ENCODE data around the gene GPM6B.

Gene GPM6B

DNA sequence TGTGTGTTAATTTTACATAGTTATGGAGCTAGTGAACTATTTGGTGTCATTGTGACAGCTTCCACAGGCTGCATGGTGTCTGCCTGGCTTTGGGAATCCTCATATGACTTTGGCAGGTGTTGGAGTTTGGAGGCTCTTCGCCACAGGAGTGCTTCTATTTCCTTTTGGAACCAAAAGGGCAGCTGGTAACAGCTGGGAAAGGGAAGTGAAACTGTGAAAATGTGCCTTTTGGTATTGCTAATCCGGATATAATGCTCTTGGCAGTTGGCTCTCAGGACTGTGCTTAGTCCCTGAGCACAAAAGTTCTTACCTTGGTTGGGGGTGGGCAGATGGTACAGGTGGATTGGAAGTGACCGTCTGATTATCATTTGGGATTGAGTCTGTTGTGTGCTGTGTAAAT, 64.2 kb downstream of the GPM6B start:
- Histone ChIP-seq H3K27ac (ENCODE audit: low read length) (no peak overlapping the region), H3K4me3 (ENCODE audit: low read length in 2 of 2) (no peak overlapping the region), H3K9ac (ENCODE audit: low read length in 2 of 2) (no peak overlapping the region), H3K36me3 (ENCODE audit: control insufficient read depth in 2 of 2, insufficient read depth in 2 of 2, low read length in 2 of 2) (peaks cover 4 to 17% of the 10 kb centered on the region in 2 donors), H3K27me3 (ENCODE audit: control insufficient read depth in 1 of 2, insufficient read depth in 2 of 2, low read length in 2 of 2) (peaks cover 0 to 2% of the 10 kb centered on the region in 2 donors), H3K9me3 (ENCODE audit: control insufficient read depth in 2 of 2, low read length in 2 of 2) (no peaks in the 10 kb centered on the region), H3K4me1 (ENCODE audit: control insufficient read depth, insufficient read depth, low read length) (no peaks in the 10 kb centered on the region)

GRCh38 chrX:13752141-13752540, 64.8 kb downstream of the GPM6B start:
- H3K36me3 ChIP-seq (ENCODE audit: control insufficient read depth in 2 of 2, insufficient read depth in 2 of 2, low read length in 2 of 2) = peaks cover 2 to 13% of the 10 kb centered on the region in 2 donors
- no peaks in the 10 kb centered on the region for H3K9me3 ChIP-seq (ENCODE audit: control insufficient read depth in 2 of 2, low read length in 2 of 2)
- H3K27ac ChIP-seq (ENCODE audit: low read length) = no peak overlapping the region
- H3K4me1 ChIP-seq (ENCODE audit: control insufficient read depth, insufficient read depth, low read length) = no peaks in the 10 kb centered on the region
- no peak overlapping the region for H3K4me3 ChIP-seq (ENCODE audit: low read length in 2 of 2)
- no peaks in the 10 kb centered on the region for H3K27me3 ChIP-seq (ENCODE audit: control insufficient read depth in 1 of 2, insufficient read depth in 2 of 2, low read length in 2 of 2)
- no peak overlapping the region for H3K9ac ChIP-seq (ENCODE audit: low read length in 2 of 2)

DNA sequence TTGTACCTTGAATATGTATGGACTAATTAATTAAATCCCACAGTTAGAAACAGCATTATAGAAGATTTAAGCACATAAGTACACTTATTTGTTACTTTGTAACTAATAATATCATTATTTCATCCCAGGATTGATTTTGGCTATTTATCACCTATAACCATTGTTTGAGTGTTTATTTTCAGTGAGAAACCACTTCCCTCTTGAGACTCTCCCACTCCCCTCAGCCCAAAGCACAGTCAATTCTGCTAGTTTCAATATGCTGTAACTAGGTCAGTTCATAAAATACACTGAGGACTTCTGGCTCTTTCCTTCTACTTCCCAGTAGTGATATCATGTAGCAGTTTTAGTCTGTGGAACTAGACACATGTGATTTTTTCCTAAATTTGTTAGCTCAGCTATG, 66.1 kb downstream of the GPM6B start:
- Histone ChIP-seq H3K36me3 (ENCODE audit: control insufficient read depth in 2 of 2, insufficient read depth in 2 of 2, low read length in 2 of 2) (peaks cover 5 to 13% of the 10 kb centered on the region in 2 donors), H3K27ac (ENCODE audit: low read length) (no peak overlapping the region), H3K9me3 (ENCODE audit: control insufficient read depth in 2 of 2, low read length in 2 of 2) (no peaks in the 10 kb centered on the region), H3K27me3 (ENCODE audit: control insufficient read depth in 1 of 2, insufficient read depth in 2 of 2, low read length in 2 of 2) (no peaks in the 10 kb centered on the region), H3K4me1 (ENCODE audit: control insufficient read depth, insufficient read depth, low read length) (no peaks in the 10 kb centered on the region), H3K4me3 (ENCODE audit: low read length in 2 of 2) (no peak overlapping the region), H3K9ac (ENCODE audit: low read length in 2 of 2) (no peak overlapping the region)

GRCh38 chrX:13750204-13750603, 66.7 kb downstream of the GPM6B start:
- Histone ChIP-seq H3K36me3 (ENCODE audit: control insufficient read depth in 2 of 2, insufficient read depth in 2 of 2, low read length in 2 of 2) (peaks cover 5 to 9% of the 10 kb centered on the region in 2 donors), H3K9ac (ENCODE audit: low read length in 2 of 2) (no peak overlapping the region)

DNA sequence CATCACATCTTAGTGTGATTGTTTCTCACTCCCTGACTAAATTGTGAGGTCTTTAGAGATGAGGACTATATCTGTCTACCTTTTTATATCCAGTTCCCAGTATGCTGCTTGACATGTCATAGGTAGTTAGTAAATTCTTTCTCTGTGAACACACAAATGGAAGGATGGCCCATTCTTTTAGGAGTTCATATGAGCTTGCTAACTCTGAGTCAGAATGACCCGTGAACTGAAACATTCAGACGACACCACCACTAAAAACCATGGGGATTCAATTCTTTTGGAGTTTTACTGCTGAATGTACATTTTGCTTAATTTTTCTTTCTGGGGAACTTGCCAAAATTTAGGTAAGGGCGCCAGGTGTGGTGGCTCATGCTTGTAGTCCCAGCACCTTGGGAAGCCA, 68.4 kb downstream of the GPM6B start:
- peaks cover 5 to 15% of the 10 kb centered on the region in 2 donors for H3K36me3 ChIP-seq (ENCODE audit: control insufficient read depth in 2 of 2, insufficient read depth in 2 of 2, low read length in 2 of 2)
- no peak overlapping the region for H3K4me3 ChIP-seq (ENCODE audit: low read length in 2 of 2)
- no peaks in the 10 kb centered on the region for H3K9me3 ChIP-seq (ENCODE audit: control insufficient read depth in 2 of 2, low read length in 2 of 2)
- H3K4me1 ChIP-seq (ENCODE audit: control insufficient read depth, insufficient read depth, low read length) = no peaks in the 10 kb centered on the region
- H3K9ac ChIP-seq (ENCODE audit: low read length in 2 of 2) = no peak overlapping the region
- no peaks in the 10 kb centered on the region for H3K27me3 ChIP-seq (ENCODE audit: control insufficient read depth in 1 of 2, insufficient read depth in 2 of 2, low read length in 2 of 2)
- H3K27ac ChIP-seq (ENCODE audit: low read length) = no peak overlapping the region

More at GRCh38 chrX:13750204-13750603, 66.7 kb downstream of the GPM6B start:
- H3K27me3 ChIP-seq (ENCODE audit: control insufficient read depth in 1 of 2, insufficient read depth in 2 of 2, low read length in 2 of 2) = no peaks in the 10 kb centered on the region
- no peaks in the 10 kb centered on the region for H3K9me3 ChIP-seq (ENCODE audit: control insufficient read depth in 2 of 2, low read length in 2 of 2)
- no peak overlapping the region for H3K27ac ChIP-seq (ENCODE audit: low read length)
- H3K4me3 ChIP-seq (ENCODE audit: low read length in 2 of 2) = no peak overlapping the region
- no peaks in the 10 kb centered on the region for H3K4me1 ChIP-seq (ENCODE audit: control insufficient read depth, insufficient read depth, low read length)

- H3K36me3 ChIP-seq (ENCODE audit: control insufficient read depth in 2 of 2, insufficient read depth in 2 of 2, low read length in 2 of 2) = peaks cover 5 to 12% of the 10 kb centered on the region in 2 donors
- no peak overlapping the region for H3K27ac ChIP-seq (ENCODE audit: low read length)
- H3K4me1 ChIP-seq (ENCODE audit: control insufficient read depth, insufficient read depth, low read length) = no peaks in the 10 kb centered on the region
- no peak overlapping the region for H3K4me3 ChIP-seq (ENCODE audit: low read length in 2 of 2)
- H3K9ac ChIP-seq (ENCODE audit: low read length in 2 of 2) = no peak overlapping the region
- no peaks in the 10 kb centered on the region for H3K9me3 ChIP-seq (ENCODE audit: control insufficient read depth in 2 of 2, low read length in 2 of 2)
- H3K27me3 ChIP-seq (ENCODE audit: control insufficient read depth in 1 of 2, insufficient read depth in 2 of 2, low read length in 2 of 2) = no peaks in the 10 kb centered on the region
Measured at GRCh38 chrX:13747836-13748235, 69.1 kb downstream of the GPM6B start.

- peaks cover 3 to 10% of the 10 kb centered on the region in 2 donors for H3K36me3 ChIP-seq (ENCODE audit: control insufficient read depth in 2 of 2, insufficient read depth in 2 of 2, low read length in 2 of 2)
- no peak overlapping the region for H3K4me3 ChIP-seq (ENCODE audit: low read length in 2 of 2)
- H3K9ac ChIP-seq (ENCODE audit: low read length in 2 of 2) = no peak overlapping the region
- no peaks in the 10 kb centered on the region for H3K9me3 ChIP-seq (ENCODE audit: control insufficient read depth in 2 of 2, low read length in 2 of 2)
- no peaks in the 10 kb centered on the region for H3K4me1 ChIP-seq (ENCODE audit: control insufficient read depth, insufficient read depth, low read length)
- no peak overlapping the region for H3K27ac ChIP-seq (ENCODE audit: low read length)
- no peaks in the 10 kb centered on the region for H3K27me3 ChIP-seq (ENCODE audit: control insufficient read depth in 1 of 2, insufficient read depth in 2 of 2, low read length in 2 of 2)
Measured at GRCh38 chrX:13742397-13743176, 74.3 kb downstream of the GPM6B start.

DNA sequence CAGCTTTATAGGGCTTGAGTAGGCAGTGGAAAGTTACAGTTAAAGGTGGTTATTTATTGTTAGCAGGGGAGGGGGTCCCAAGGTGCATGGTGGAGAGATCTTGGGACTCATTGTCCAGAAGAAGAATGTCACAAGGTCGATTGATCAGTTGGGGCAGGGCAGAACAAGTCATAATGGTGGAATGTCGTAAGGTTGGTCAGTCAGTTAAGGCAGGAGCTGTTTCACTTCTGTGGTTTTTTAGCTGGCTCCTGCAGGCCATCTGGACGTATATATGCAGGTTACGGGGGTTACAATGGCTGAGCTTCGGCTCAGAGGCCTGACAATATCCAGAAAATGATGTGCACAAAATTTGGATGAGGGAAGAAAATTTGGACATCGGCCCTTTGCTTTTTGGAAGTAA, 75.2 kb downstream of the GPM6B start:
- Histone ChIP-seq H3K27me3 (ENCODE audit: control insufficient read depth in 1 of 2, insufficient read depth in 2 of 2, low read length in 2 of 2) (no peaks in the 10 kb centered on the region), H3K4me3 (ENCODE audit: low read length in 2 of 2) (no peak overlapping the region), H3K9ac (ENCODE audit: low read length in 2 of 2) (no peak overlapping the region), H3K36me3 (ENCODE audit: control insufficient read depth in 2 of 2, insufficient read depth in 2 of 2, low read length in 2 of 2) (peaks cover 0 to 6% of the 10 kb centered on the region in 2 donors), H3K27ac (ENCODE audit: low read length) (no peak overlapping the region), H3K9me3 (ENCODE audit: control insufficient read depth in 2 of 2, low read length in 2 of 2) (no peaks in the 10 kb centered on the region), H3K4me1 (ENCODE audit: control insufficient read depth, insufficient read depth, low read length) (no peaks in the 10 kb centered on the region)

DNA sequence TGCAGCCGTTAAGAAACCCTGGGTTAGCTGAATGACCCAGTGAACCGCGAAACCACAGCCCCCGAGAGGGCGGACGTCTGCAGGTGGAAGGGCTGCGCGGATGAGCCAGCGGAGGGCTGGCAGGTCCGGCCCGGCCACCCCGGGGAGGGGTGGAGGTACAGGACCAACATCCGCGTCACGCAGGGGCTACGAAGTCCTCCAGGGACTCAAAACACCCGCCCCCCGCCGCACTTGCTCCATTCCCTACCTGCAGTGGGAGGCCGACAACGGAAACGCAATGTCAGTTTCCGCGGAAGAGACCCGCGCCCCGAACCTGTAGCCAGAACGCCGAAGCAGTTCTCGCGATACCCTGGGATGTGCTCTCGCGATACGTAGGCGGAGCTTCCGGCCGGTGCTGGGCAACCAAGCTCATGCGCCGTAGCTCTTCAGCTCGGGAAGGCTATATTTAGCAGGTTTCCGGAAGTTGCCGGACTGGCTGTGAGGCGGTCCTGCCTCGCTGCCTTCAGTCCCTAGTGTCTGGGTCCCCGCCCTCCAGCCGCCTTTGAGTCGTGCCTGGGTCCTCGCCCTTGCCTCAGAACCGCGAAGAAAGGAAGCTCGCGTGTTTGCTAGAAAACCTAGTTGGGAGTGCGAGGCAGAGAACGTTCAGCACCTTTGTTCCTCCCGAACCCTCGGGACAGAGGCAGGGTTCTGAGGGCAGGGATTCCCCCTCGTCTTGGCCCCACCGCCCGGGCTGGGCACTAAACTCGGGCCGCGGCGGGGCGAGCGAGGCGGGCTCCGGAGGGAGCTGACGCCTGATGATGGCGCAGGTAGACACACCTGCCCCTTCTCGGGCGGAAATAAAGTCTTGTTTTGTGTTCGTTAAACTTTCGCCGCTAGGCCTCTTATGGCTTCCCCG, 82.4 kb downstream of the GPM6B start, which contains the start of the genes OFD1 and TRAPPC2:
Gene OFD1 (plus strand): TSS at position 471 of the 895 bp plus-strand sequence. CDS start 324 bp downstream, at position 795.
Gene TRAPPC2 (minus strand): TSS at position 343 of the 895 bp plus-strand sequence. CDS start 14,657 bp downstream, outside the sequence.
- Histone ChIP-seq H3K4me1 (ENCODE audit: control insufficient read depth, insufficient read depth, low read length) (peaks cover 4% of the 10 kb centered on the region), H3K27me3 (ENCODE audit: control insufficient read depth in 1 of 2, insufficient read depth in 2 of 2, low read length in 2 of 2) (no peaks in the 10 kb centered on the region), H3K4me3 (ENCODE audit: low read length in 2 of 2) (peak within 1 kb of the TSS; percentile 86 to 88), H3K36me3 (ENCODE audit: control insufficient read depth in 2 of 2, insufficient read depth in 2 of 2, low read length in 2 of 2) (no peaks in the 10 kb centered on the region), H3K9me3 (ENCODE audit: control insufficient read depth in 2 of 2, low read length in 2 of 2) (no peaks in the 10 kb centered on the region), H3K27ac (ENCODE audit: low read length) (peak within 1 kb of the TSS; percentile 83), H3K9ac (ENCODE audit: low read length in 2 of 2) (peak within 1 kb of the TSS; percentile 93 to 95)

GRCh38 chrX:13733506-13733905, 83.4 kb downstream of the GPM6B start:
- Histone ChIP-seq H3K9ac (ENCODE audit: low read length in 2 of 2) (peak overlapping the region; percentile 93 to 95), H3K27me3 (ENCODE audit: control insufficient read depth in 1 of 2, insufficient read depth in 2 of 2, low read length in 2 of 2) (no peaks in the 10 kb centered on the region), H3K27ac (ENCODE audit: low read length) (peak overlapping the region; percentile 83), H3K36me3 (ENCODE audit: control insufficient read depth in 2 of 2, insufficient read depth in 2 of 2, low read length in 2 of 2) (no peaks in the 10 kb centered on the region), H3K4me1 (ENCODE audit: control insufficient read depth, insufficient read depth, low read length) (peaks cover 4% of the 10 kb centered on the region), H3K9me3 (ENCODE audit: control insufficient read depth in 2 of 2, low read length in 2 of 2) (no peaks in the 10 kb centered on the region), H3K4me3 (ENCODE audit: low read length in 2 of 2) (peak overlapping the region; percentile 86 to 88)

Data from stomach smooth muscle (tissue), 2 donors.